Effector memory CD4-positive, alpha-beta T cell (primary cell): Measurements from ENCODE around the gene MAGEA9B.
"Not testable (repeated sequence)": the region's sequence is repeated elsewhere in the genome, so short reads cannot be mapped to it uniquely, and the experiment has no call there.

Experiments used
- DNase-seq, 3 donors: peaks; one replicate each; pipeline ENCODE4 v3.0.0-alpha.2; 2020
- H3K27ac ChIP-seq: 2 replicates; pipeline ENCODE4 v1.7.0; 2013; ENCODE audit warnings: mild to moderate bottlenecking, low read length, moderate library complexity; ENCODE audit not compliant: insufficient read depth, poor library complexity, severe bottlenecking
- H3K27me3 ChIP-seq: replicated peaks from 2 replicates; pipeline ENCODE4 v1.7.0; 2013; ENCODE audit warnings: mild to moderate bottlenecking, low read length; ENCODE audit not compliant: insufficient read depth, control insufficient read depth, poor library complexity, severe bottlenecking
- H3K36me3 ChIP-seq: 2 replicates; pipeline ENCODE4 v1.7.0; 2013; ENCODE audit warnings: mild to moderate bottlenecking, low read length, moderate library complexity; ENCODE audit not compliant: control insufficient read depth, insufficient read depth
- H3K4me1 ChIP-seq: 2 replicates; pipeline ENCODE4 v1.7.0; 2013; ENCODE audit warnings: low read length, mild to moderate bottlenecking; ENCODE audit not compliant: control insufficient read depth, insufficient read depth, poor library complexity, severe bottlenecking
- H3K4me3 ChIP-seq: 2 replicates; pipeline ENCODE4 v1.7.0; 2013; ENCODE audit warnings: low read length, low read depth, mild to moderate bottlenecking; ENCODE audit not compliant: insufficient read depth, poor library complexity, severe bottlenecking
- H3K9me3 ChIP-seq: 2 replicates; pipeline ENCODE4 v1.7.0; 2013; ENCODE audit warnings: mild to moderate bottlenecking, low read length, moderate library complexity; ENCODE audit not compliant: control insufficient read depth

The MAGEA9B gene

GRCh38 chrX:149572743-149573142, 14.5 kb downstream of the MAGEA9B start:
- H3K27me3 ChIP-seq: no peaks in the 10 kb centered on the region
- no peaks in the 10 kb centered on the region for H3K36me3 ChIP-seq
- DNase-seq: no peak
- no peak overlapping the region for H3K27ac ChIP-seq
- no peaks in the 10 kb centered on the region for H3K4me1 ChIP-seq
- no peaks in the 10 kb centered on the region for H3K9me3 ChIP-seq
- no peak overlapping the region for H3K4me3 ChIP-seq

DNA sequence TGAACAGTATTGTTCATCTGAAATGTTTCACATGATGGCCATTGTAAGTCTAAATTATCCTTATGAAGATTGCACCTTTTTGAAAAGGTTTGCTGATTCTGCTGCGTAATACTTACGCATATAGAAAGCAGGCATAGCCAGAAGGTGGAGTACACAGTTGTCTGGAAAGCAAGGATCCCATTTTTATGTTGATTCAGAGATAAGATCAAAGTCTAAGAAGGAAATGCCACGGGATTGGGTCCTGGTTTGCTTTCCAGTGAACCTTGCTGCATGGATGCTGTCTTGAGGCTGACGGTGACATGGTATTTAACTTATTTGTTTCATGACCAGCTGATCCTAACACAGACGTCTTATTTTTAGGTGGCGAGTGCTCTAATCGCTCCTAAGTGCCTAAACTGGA, 15.5 kb downstream of the MAGEA9B start:
- Histone ChIP-seq H3K4me1 (no peaks in the 10 kb centered on the region), H3K36me3 (no peaks in the 10 kb centered on the region), H3K27me3 (no peaks in the 10 kb centered on the region), H3K4me3 (no peak overlapping the region), H3K9me3 (no peaks in the 10 kb centered on the region), H3K27ac (no peak overlapping the region)
- no peak for DNase-seq

GRCh38 chrX:149570668-149571067, 16.6 kb downstream of the MAGEA9B start:
- DNase-seq: no peak
- no peaks in the 10 kb centered on the region for H3K36me3 ChIP-seq
- H3K4me1 ChIP-seq: no peaks in the 10 kb centered on the region
- no peaks in the 10 kb centered on the region for H3K9me3 ChIP-seq
- no peaks in the 10 kb centered on the region for H3K27me3 ChIP-seq
- no peak overlapping the region for H3K27ac ChIP-seq
- no peak overlapping the region for H3K4me3 ChIP-seq

- Histone ChIP-seq H3K36me3 (no peaks in the 10 kb centered on the region), H3K9me3 (no peaks in the 10 kb centered on the region), H3K4me1 (no peaks in the 10 kb centered on the region), H3K27me3 (no peaks in the 10 kb centered on the region), H3K27ac (no peak overlapping the region), H3K4me3 (no peak overlapping the region)
- no peak for DNase-seq
Measured at GRCh38 chrX:149569770-149570169, 17.5 kb downstream of the MAGEA9B start.

GRCh38 chrX:149568701-149569296, 18.5 kb downstream of the MAGEA9B start:
- DNase-seq: no peak
- Histone ChIP-seq H3K4me3 (no peak overlapping the region), H3K4me1 (no peaks in the 10 kb centered on the region), H3K9me3 (no peaks in the 10 kb centered on the region), H3K36me3 (no peaks in the 10 kb centered on the region), H3K27ac (no peak overlapping the region), H3K27me3 (no peaks in the 10 kb centered on the region)

DNA sequence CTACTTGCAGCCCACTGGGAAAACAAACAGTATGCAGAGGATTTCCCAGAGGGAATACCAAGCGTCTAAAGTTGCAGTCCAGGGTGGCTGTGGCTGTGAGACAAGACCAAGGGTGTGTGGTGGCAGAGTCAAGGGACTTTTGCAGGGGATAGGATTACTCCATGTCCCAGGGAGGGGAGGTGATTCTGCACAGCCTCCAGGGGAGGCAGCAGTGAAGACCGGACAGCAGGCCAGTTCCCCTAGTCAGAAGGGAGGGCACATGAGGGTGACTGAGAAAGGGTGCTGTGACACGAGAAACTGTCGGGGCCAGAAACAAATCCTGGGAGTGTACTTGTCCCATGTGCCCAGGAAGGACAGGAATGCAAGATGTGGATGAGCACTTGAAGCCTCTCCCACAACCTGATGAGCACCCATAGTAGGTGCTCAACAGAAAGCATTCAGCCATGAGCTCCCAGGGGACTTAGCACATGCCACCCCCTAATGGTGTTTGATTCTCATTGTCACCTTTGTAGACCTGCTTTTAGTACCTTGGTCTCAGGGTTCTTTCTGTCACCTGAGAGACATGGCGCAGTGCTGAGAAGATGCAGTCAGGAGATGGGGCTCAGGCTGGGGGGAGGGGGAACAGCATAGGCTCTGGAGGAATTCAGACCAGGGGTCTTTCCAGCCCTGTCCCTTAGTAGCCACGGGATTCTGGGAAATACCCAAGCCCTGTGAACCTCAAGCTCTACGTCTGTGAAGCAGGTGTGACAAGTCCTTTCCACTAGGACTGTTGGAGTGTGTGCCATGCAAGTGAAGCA, 19.4 kb downstream of the MAGEA9B start:
- Histone ChIP-seq H3K27ac (no peak overlapping the region), H3K27me3 (no peaks in the 10 kb centered on the region), H3K4me1 (no peaks in the 10 kb centered on the region), H3K9me3 (no peaks in the 10 kb centered on the region), H3K4me3 (no peak overlapping the region), H3K36me3 (no peaks in the 10 kb centered on the region)
- DNase-seq: no peak

- no peak overlapping the region for H3K27ac ChIP-seq
- no peaks in the 10 kb centered on the region for H3K27me3 ChIP-seq
- H3K36me3 ChIP-seq: no peaks in the 10 kb centered on the region
- DNase-seq: no peak
- no peaks in the 10 kb centered on the region for H3K4me1 ChIP-seq
- no peaks in the 10 kb centered on the region for H3K9me3 ChIP-seq
- H3K4me3 ChIP-seq: no peak overlapping the region
Measured at GRCh38 chrX:149563359-149563758, 23.9 kb downstream of the MAGEA9B start.

DNA sequence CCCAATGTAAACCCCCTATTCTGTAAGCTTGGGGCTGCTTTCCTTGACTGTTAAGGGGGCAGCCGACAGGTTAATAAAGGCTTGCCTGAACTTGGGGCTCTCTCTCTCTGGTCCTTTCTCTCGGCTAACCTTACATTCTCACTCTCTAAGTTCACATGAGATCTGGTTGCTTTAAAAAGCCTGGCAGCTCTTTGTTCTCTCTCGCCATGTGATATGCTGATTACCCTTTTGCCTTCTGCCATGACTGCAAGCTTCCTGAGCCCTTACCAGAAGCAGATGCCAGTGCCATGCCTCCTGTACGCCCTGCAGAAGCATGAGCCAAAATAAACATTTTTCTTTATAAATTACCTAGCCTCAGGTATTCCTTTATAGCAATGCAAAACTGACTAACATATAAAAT, 32.0 kb downstream of the MAGEA9B start:
- not testable (repeated sequence) for DNase-seq, H3K4me3 ChIP-seq, H3K27ac ChIP-seq, H3K9me3 ChIP-seq, H3K27me3 ChIP-seq, H3K4me1 ChIP-seq, H3K36me3 ChIP-seq

GRCh38 chrX:149551939-149552248, 35.4 kb downstream of the MAGEA9B start:
- H3K27me3 ChIP-seq, H3K9me3 ChIP-seq, H3K36me3 ChIP-seq, DNase-seq, H3K27ac ChIP-seq, H3K4me3 ChIP-seq, H3K4me1 ChIP-seq: not testable (repeated sequence)

GRCh38 chrX:149551245-149551938, 35.9 kb downstream of the MAGEA9B start:
- H3K27ac ChIP-seq, H3K36me3 ChIP-seq, H3K4me1 ChIP-seq, DNase-seq, H3K27me3 ChIP-seq, H3K9me3 ChIP-seq, H3K4me3 ChIP-seq: not testable (repeated sequence)
